Tibial nerve (tissue), 4 donors: ENCODE measurements around the gene TKFC. TPM values are rescaled to one million over a fixed set of nuclear protein-coding genes. Genes with fewer than 3 reads are reported as not detected.

Experiments used
- DNase-seq, 2 donors: peaks; one replicate each; pipeline ENCODE4 v3.0.0-alpha.2; 2019; ENCODE audit warnings: low spot score in 2 of 2
- H3K27ac ChIP-seq, 4 donors: fragments of 200-600 bp; sonication (generic) in 3 of 4; one replicate each; pipeline ENCODE4 v1.5.1; 2017 to 2019; ENCODE audit warnings: mild to moderate bottlenecking in 1 of 4
- H3K27me3 ChIP-seq, 2 donors: fragments of 200-600 bp; sonication (generic) in 1 of 2; one replicate each; pipeline versions ENCODE4 v1.5.1 to v1.6.0; 2017 to 2019
- H3K36me3 ChIP-seq, 3 donors: fragments of 200-600 bp; sonication (generic); one replicate each; pipeline ENCODE4 v1.5.1; 2018 to 2019
- H3K4me1 ChIP-seq, 4 donors: fragments of 200-600 bp; sonication (generic) in 3 of 4; one replicate each; pipeline ENCODE4 v1.5.1; 2017 to 2019
- H3K4me3 ChIP-seq, 4 donors: fragments of 200-600 bp; sonication (generic) in 3 of 4; one replicate each; pipeline ENCODE4 v1.5.1; 2017 to 2019; ENCODE audit warnings: mild to moderate bottlenecking in 1 of 4, moderate library complexity in 1 of 4
- H3K9me3 ChIP-seq, 4 donors: fragments of 200-600 bp; sonication (generic) in 3 of 4; one replicate each; pipeline ENCODE4 v1.5.1; 2017 to 2019
- EP300 ChIP-seq, 2 donors: sonication (generic); formaldehyde crosslinking; IDR thresholded peaks; one replicate each; pipeline ENCODE4 v1.6.1; 2017; ENCODE audit warnings: antibody characterized with exemption in 2 of 2, mild to moderate bottlenecking in 1 of 2
- POLR2A ChIP-seq, 2 donors: fragments of 450-650 bp; IDR thresholded peaks; one replicate each; pipeline ENCODE4 v1.6.1; 2017; ENCODE audit warnings: antibody characterized with exemption in 2 of 2, mild to moderate bottlenecking in 2 of 2, moderate library complexity in 2 of 2
- WGBS, 2 donors: methylation state at CpG; one replicate each; pipeline ENCODE4 v1.1.5; 2018; 5-methylcytosine and 5-hydroxymethylcytosine counted together
- total RNA-seq, 4 donors: library from RNA; depleted of rRNA; stranded (reverse); fragments of >200 nt; gene quantifications; one replicate each; pipeline ENCODE4 v1.1.0, GENCODE V29; 2016
- TF ChIP-seq, protein P1 (sequence below), 5 experiments: fragments of 200-600 bp in 3 of 5; fragments of 450-650 bp in 2 of 5; sonication (generic) in 3 of 5; IDR thresholded peaks; one replicate each; pipeline ENCODE4 v1.5.1; 2016 to 2019; ENCODE audit warnings: antibody characterized with exemption in 5 of 5, mild to moderate bottlenecking in 3 of 5, moderate library complexity in 2 of 5

TKFC gene
- total RNA-seq, 4 donors from 2014 or later = 15.0 to 39.6 (median 24.5) TPM

DNA sequence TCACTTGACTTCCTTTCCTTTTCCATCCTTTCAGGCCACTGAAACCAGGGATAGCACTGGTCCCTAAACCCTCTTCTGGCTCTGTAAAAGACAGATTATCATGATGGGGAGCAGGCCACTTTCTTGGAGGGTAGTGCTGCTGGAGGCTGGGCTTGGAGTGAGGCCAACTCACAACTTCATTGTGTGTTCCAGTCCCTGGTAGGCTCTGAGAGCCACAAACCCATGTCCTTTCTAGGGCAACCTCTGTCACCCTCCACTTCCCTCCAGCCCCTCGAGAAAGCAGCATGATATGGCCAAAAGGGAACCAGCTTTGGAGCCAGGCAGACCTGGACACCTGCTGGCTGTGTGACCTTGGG is 2.3 kb downstream of the TKFC start:
- Histone ChIP-seq H3K9me3 (no peaks in the 10 kb centered on the region), H3K27me3 (no peaks in the 10 kb centered on the region), H3K27ac (peak overlapping the region in 2 of 4 donors; percentile 4 to 97), H3K36me3 (peaks cover 0 to 25% (median 0%) of the 10 kb centered on the region in 3 donors), H3K4me1 (peaks cover 0 to 50% (median 20%) of the 10 kb centered on the region in 4 donors), H3K4me3 (no peak overlapping the region)
- WGBS, 2 donors = 59 to 100% methylated on average over 1 of the region's 1 CpG
- no peak for DNase-seq
- TF ChIP-seq EP300 (IDR thresholded peaks at IDR 0.05) (no peak), POLR2A (IDR thresholded peaks at IDR 0.05) (no peak)
- TF ChIP-seq, protein P1, sequence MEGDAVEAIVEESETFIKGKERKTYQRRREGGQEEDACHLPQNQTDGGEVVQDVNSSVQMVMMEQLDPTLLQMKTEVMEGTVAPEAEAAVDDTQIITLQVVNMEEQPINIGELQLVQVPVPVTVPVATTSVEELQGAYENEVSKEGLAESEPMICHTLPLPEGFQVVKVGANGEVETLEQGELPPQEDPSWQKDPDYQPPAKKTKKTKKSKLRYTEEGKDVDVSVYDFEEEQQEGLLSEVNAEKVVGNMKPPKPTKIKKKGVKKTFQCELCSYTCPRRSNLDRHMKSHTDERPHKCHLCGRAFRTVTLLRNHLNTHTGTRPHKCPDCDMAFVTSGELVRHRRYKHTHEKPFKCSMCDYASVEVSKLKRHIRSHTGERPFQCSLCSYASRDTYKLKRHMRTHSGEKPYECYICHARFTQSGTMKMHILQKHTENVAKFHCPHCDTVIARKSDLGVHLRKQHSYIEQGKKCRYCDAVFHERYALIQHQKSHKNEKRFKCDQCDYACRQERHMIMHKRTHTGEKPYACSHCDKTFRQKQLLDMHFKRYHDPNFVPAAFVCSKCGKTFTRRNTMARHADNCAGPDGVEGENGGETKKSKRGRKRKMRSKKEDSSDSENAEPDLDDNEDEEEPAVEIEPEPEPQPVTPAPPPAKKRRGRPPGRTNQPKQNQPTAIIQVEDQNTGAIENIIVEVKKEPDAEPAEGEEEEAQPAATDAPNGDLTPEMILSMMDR (IDR thresholded peaks at IDR 0.05) = no peak

DNA sequence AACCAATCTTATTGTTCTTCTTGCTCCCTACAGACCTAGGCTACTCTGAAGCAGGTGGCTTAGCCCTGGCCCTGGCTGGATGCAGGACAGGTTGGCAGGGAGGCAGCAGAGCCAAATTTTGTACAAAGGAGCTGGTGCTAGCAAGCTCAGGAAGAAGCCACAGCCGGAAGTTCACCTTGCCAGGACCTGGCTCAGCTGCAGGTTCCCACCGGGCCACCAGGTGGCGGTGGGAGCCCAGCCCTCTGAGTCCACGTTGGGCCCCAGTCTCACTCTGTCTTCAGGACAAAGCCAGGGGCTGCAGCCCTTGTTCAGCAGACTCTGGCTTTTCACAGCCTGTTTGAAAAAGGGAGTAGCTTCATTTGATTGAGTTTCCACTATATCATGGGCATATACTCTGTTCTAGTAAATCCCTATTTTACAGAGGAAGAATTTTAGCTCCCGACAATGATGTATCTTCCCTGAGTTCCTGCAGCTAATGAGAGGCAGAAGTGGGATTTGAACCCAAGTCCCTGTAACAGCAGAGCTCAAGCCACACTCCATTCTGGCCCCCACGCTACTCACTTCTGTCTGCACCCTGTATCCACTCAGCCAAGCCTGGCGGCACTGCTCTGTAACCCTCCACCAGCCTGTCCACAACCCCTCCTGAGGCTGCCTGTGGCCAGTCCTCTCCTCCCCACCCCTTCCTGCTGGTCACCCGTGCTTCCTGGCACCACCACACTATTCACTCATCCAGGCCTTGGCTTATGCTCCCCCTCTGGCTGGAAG is 3.3 kb downstream of the TKFC start:
- peak overlapping the region in 2 of 4 donors; percentile 59 to 97 for H3K27ac ChIP-seq
- TF ChIP-seq POLR2A (IDR thresholded peaks at IDR 0.05) (no peak), EP300 (IDR thresholded peaks at IDR 0.05) (no peak)
- TF ChIP-seq, protein P1 (IDR thresholded peaks at IDR 0.05) = peak; percentile 89 to 96 (median 93)
- no peak overlapping the region for H3K4me3 ChIP-seq
- peaks cover 0 to 40% (median 17%) of the 10 kb centered on the region in 4 donors for H3K4me1 ChIP-seq
- H3K36me3 ChIP-seq = peaks cover 0 to 33% (median 0%) of the 10 kb centered on the region in 3 donors
- WGBS, 2 donors = 33% methylated on average over 8 of the region's 8 CpGs
- no peaks in the 10 kb centered on the region for H3K27me3 ChIP-seq
- H3K9me3 ChIP-seq = no peaks in the 10 kb centered on the region
- DNase-seq = peak; percentile 42 to 64

DNA sequence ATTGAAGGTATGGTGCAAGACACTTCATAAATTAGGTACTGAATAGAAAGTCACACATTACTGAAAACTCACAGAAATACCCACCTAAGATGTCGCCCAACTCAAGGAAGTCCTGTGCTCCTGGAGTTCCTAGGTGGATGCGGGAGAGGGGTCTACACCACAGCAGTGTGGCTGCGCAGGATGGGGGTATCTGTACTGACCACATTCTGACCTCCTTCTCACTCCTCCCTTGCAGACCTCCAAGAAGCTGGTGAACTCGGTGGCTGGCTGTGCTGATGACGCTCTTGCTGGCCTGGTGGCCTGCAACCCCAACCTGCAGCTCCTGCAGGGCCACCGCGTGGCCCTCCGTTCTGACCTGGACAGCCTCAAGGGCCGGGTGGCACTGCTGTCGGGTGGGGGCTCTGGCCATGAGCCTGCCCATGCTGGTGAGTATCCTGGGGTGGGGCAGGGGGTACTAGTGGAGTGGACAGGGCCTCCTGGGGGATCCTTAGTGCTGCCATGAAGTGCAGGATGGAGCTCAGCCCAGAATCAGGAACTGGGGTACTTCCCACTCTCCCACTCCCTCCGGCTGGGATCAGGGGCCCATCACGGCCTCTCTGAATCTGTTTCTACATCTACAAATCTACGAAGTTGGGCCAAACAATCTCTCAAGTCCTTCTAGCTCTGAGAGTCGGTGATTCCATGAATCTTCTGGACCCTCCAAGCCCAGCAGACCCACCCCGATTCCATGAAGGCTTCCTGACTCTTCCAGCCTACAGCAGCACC is 4.9 kb downstream of the TKFC start:
- TF ChIP-seq EP300 (IDR thresholded peaks at IDR 0.05) = no peak
- TF ChIP-seq, protein P1 (IDR thresholded peaks at IDR 0.05) = no peak
- TF ChIP-seq POLR2A (IDR thresholded peaks at IDR 0.05) = no peak
- Histone ChIP-seq H3K4me3 (no peak overlapping the region), H3K36me3 (peaks cover 0 to 48% (median 0%) of the 10 kb centered on the region in 3 donors), H3K9me3 (no peaks in the 10 kb centered on the region), H3K27me3 (no peaks in the 10 kb centered on the region), H3K4me1 (peaks cover 0 to 30% (median 8%) of the 10 kb centered on the region in 4 donors), H3K27ac (no peak overlapping the region)
- WGBS, 2 donors = 93 to 94% methylated on average over 10 to 15 of the region's 15 CpGs
- DNase-seq = no peak

DNA sequence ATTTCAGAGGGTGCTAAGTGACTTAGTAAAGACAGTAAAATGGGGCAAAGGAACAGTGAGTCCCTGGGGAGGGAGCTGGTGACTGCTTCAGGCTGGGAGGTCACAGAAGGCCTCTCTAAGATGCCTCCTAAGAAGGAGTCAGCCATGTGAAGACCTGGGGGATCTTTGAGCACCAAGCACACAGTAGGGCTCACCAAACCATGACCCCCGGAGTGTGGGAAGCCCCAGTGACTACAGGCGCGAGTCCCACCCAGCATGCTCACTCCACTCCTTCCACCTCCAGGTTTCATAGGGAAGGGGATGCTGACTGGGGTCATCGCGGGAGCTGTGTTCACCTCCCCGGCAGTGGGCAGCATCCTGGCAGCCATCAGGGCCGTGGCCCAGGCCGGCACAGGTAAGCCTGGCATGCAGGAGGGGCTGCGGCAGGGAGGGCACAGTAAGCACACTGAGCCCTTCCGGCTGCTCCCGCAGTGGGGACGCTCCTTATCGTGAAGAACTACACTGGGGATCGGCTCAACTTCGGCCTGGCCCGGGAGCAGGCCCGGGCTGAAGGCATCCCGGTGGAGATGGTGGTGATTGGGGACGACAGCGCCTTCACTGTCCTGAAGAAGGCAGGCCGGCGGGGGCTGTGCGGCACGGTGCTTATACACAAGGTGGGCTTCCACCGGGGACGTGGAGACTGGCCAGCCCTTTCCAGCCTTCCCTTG is 5.9 kb downstream of the TKFC start:
- Histone ChIP-seq H3K36me3 (peaks cover 0 to 59% (median 0%) of the 10 kb centered on the region in 3 donors), H3K4me3 (no peak overlapping the region), H3K27me3 (no peaks in the 10 kb centered on the region), H3K9me3 (no peaks in the 10 kb centered on the region), H3K4me1 (peaks cover 0 to 24% (median 3%) of the 10 kb centered on the region in 4 donors), H3K27ac (no peak overlapping the region)
- 94 to 95% methylated on average over 25 to 26 of the region's 26 CpGs for WGBS, 2 donors
- DNase-seq = no peak
- TF ChIP-seq, protein P1 (IDR thresholded peaks at IDR 0.05) = no peak
- TF ChIP-seq EP300 (IDR thresholded peaks at IDR 0.05) = no peak
- TF ChIP-seq POLR2A (IDR thresholded peaks at IDR 0.05) = no peak
